Progenitor cell of endocrine pancreas (in vitro differentiated cells): Measurements from ENCODE around the gene SRRD. TPM values are rescaled to one million over a fixed set of nuclear protein-coding genes. Genes with fewer than 3 reads are reported as not detected.
A peak's percentile ranks its signal among the peaks of the same experiment; 100 is the strongest.

Source experiments
- DNase-seq: peaks from one replicate; pipeline ENCODE4 v3.0.0; 2021; ENCODE audit warnings: low spot score; ENCODE audit not compliant: unreplicated experiment
- H3K27ac Mint-ChIP-seq: 2 replicates; pipeline ENCODE4 v1.8.0; 2021; ENCODE audit warnings: mild to moderate bottlenecking, moderate library complexity, mixed read lengths
- H3K27me3 Mint-ChIP-seq: 2 replicates; pipeline ENCODE4 v1.8.0; 2021; ENCODE audit warnings: mixed read lengths
- H3K36me3 Mint-ChIP-seq: 2 replicates; pipeline ENCODE4 v1.8.0; 2022; ENCODE audit warnings: mixed read lengths; ENCODE audit not compliant: insufficient read depth
- H3K4me1 Mint-ChIP-seq: 2 replicates; pipeline ENCODE4 v1.8.0; 2021; ENCODE audit warnings: low read depth, mixed read lengths
- H3K4me3 Mint-ChIP-seq: 2 replicates; pipeline ENCODE4 v1.8.0; 2021; ENCODE audit warnings: low read depth, mild to moderate bottlenecking, moderate library complexity, mixed read lengths
- H3K9me3 Mint-ChIP-seq: 2 replicates; pipeline ENCODE4 v1.8.0; 2021; ENCODE audit warnings: low read depth, mixed read lengths
- total RNA-seq: library from RNA; stranded (reverse); gene quantifications from 2 replicates; pipeline ENCODE4 v1.2.1, GENCODE V29; 2021
- TF ChIP-seq, protein P1 (sequence below): fragments of 200-600 bp; sonication (generic); IDR thresholded peaks from one replicate; pipeline ENCODE4 v1.5.0; 2021; ENCODE audit warnings: antibody characterized with exemption, mild to moderate bottlenecking; ENCODE audit not compliant: unreplicated experiment

SRRD gene
- total RNA-seq, 1 donor from 2014 or later, result 23.2 TPM

DNA sequence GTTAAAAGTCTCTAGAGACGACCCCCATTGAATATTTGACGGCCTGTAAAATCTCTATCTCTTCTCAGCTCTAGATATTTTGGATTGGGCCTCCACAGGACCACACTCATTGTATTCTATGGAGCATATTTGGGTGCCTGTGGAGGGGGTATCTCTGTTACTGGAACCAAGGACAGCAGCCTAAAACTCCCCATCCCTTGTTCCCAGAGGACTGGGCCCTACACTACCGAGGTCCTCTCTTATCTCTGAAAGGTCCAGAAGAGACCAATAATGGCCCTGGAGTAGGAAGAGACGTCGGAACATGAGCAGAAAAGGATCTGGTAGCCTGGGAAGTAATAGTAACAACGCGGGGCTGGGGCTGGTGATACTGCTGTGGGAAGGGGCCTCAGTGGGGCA, 636 bp upstream of the SRRD start:
- Mint-ChIP-seq H3K27ac (peak overlapping the region; percentile 99), H3K4me3 (peak overlapping the region; percentile 94), H3K36me3 (peaks cover 5% of the 10 kb centered on the region), H3K4me1 (peaks cover 29% of the 10 kb centered on the region), H3K9me3 (no peaks in the 10 kb centered on the region), H3K27me3 (no peaks in the 10 kb centered on the region)
- TF ChIP-seq, protein P1, sequence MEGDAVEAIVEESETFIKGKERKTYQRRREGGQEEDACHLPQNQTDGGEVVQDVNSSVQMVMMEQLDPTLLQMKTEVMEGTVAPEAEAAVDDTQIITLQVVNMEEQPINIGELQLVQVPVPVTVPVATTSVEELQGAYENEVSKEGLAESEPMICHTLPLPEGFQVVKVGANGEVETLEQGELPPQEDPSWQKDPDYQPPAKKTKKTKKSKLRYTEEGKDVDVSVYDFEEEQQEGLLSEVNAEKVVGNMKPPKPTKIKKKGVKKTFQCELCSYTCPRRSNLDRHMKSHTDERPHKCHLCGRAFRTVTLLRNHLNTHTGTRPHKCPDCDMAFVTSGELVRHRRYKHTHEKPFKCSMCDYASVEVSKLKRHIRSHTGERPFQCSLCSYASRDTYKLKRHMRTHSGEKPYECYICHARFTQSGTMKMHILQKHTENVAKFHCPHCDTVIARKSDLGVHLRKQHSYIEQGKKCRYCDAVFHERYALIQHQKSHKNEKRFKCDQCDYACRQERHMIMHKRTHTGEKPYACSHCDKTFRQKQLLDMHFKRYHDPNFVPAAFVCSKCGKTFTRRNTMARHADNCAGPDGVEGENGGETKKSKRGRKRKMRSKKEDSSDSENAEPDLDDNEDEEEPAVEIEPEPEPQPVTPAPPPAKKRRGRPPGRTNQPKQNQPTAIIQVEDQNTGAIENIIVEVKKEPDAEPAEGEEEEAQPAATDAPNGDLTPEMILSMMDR, result no peak
- no peak for DNase-seq

DNA sequence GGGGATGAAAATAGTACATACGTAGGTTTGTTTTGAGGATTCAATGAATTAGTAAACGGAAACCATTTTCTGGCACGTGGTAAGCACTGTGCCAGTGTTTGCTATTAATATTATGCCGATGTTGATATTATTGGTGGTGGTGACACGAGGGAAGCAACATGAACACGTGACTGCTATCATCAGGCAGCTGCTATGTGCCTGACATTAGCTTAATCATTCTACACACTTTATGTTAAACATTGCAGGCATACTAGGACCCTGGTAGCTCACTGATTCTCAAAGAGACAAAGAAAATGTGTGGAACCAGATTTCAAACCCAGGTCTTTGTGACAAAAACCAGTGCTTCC, 656 bp downstream of the SRRD start:
- no peaks in the 10 kb centered on the region for H3K27me3 Mint-ChIP-seq
- H3K9me3 Mint-ChIP-seq, result no peaks in the 10 kb centered on the region
- H3K4me3 Mint-ChIP-seq, result peak overlapping the region; percentile 94
- H3K36me3 Mint-ChIP-seq, result peaks cover 9% of the 10 kb centered on the region
- H3K4me1 Mint-ChIP-seq, result peaks cover 31% of the 10 kb centered on the region
- peak overlapping the region; percentile 97 for H3K27ac Mint-ChIP-seq
- no peak for DNase-seq
- TF ChIP-seq, protein P1, result no peak

DNA sequence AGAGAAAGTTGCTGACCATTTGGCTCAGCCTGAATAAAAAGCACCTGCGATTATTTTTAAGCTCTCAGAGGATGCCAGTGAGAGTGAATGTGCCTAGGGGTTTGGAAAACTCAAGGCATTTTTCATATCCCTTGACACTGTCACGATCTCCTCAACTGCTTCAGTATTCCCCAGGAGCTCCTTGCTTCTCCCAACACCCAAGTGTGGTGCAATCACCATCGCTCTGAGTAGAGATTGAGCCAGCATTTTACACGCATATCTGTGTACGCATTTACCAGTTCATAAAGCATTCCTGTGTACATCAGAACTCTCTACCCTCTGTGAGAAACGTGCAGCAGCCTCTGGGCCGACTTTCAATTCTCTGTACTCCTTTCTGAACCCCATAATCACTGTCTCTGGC, 1.3 kb downstream of the SRRD start:
- Mint-ChIP-seq H3K4me1 (peaks cover 25% of the 10 kb centered on the region), H3K27ac (peak overlapping the region; percentile 92)

DNA sequence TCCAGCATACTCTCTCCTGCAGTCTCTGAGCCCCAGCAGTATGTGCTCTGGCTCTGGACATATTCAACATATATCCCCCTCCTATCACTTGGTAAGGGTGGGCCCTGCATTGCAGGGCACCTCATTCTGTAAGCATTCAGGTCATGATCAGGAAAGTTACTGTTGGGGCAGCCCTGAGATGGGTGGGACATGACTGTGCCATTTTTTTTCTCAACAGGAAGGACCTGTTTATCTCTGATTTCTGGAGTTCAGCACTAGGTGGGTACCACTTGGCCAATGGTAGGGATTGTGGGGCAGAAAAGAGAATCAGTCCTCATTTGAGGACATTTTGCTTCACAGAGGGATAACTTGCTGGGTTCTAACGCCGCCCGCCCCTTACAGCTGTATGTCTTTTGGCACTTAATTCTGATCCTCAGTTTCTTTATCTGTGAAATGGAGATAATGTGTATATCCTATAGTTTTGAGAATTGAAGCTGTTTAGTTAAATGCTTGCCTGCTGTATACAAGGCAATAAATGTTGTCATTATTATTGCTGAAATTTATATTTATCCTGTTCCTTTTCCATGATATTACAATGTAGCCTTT, 2.2 kb downstream of the SRRD start:
- peaks cover 25% of the 10 kb centered on the region for H3K4me1 Mint-ChIP-seq
- TF ChIP-seq, protein P1, result no peak

More for the DNA sequence above, 1.3 kb downstream of the SRRD start:
- TF ChIP-seq, protein P1, result no peak
- Mint-ChIP-seq H3K36me3 (peaks cover 9% of the 10 kb centered on the region), H3K9me3 (no peaks in the 10 kb centered on the region), H3K27me3 (no peaks in the 10 kb centered on the region), H3K4me3 (peak overlapping the region; percentile 39)
- no peak for DNase-seq

DNA sequence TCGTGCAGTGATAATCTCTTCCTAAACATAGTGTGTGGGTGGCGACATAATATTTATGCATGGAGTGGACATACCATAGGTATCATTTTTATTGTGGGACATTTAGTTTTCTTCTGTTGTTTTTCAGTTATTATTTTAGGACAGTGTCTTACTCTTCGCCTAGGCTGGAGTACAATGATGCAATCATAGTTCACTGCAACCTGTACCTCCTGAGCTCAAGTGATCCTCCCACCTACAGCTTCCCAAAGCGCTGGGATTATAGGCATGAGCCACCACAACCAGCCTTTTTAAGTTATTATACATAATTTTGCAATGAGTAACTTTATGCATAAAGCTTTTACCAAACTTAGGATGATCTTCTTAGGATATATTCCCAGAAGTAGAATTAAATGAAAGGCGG, 2.7 kb downstream of the SRRD start:
- Mint-ChIP-seq H3K27ac (peak overlapping the region; percentile 68), H3K9me3 (no peaks in the 10 kb centered on the region), H3K36me3 (peaks cover 10% of the 10 kb centered on the region), H3K4me1 (peaks cover 22% of the 10 kb centered on the region), H3K27me3 (no peaks in the 10 kb centered on the region), H3K4me3 (peak overlapping the region; percentile 52)
- TF ChIP-seq, protein P1, result no peak
- DNase-seq, result no peak

More for the DNA sequence above, 2.2 kb downstream of the SRRD start:
- H3K27ac Mint-ChIP-seq, result peak overlapping the region; percentile 92
- peaks cover 11% of the 10 kb centered on the region for H3K36me3 Mint-ChIP-seq
- H3K4me3 Mint-ChIP-seq, result no peak overlapping the region
- no peak for DNase-seq
- H3K27me3 Mint-ChIP-seq, result no peaks in the 10 kb centered on the region
- no peaks in the 10 kb centered on the region for H3K9me3 Mint-ChIP-seq
